Placental epithelial cell (primary cell): ENCODE data around the gene LCA5. TPM values are rescaled to one million over a fixed set of nuclear protein-coding genes. Genes with fewer than 3 reads are reported as not detected.

Experiments used
- small RNA-seq: library from RNA; depleted of rRNA; stranded (forward); fragments of <200 nt; gene quantifications from one replicate; pipeline ENCODE3, GENCODE V24; 2012
- total RNA-seq: library from RNA; depleted of rRNA; stranded (reverse); fragments of >200 nt; gene quantifications from 2 replicates; pipeline ENCODE4 v1.2.3, GENCODE V29; 2012

Gene LCA5
- 6.7 and 9.9 TPM in 2 replicates for total RNA-seq

DNA sequence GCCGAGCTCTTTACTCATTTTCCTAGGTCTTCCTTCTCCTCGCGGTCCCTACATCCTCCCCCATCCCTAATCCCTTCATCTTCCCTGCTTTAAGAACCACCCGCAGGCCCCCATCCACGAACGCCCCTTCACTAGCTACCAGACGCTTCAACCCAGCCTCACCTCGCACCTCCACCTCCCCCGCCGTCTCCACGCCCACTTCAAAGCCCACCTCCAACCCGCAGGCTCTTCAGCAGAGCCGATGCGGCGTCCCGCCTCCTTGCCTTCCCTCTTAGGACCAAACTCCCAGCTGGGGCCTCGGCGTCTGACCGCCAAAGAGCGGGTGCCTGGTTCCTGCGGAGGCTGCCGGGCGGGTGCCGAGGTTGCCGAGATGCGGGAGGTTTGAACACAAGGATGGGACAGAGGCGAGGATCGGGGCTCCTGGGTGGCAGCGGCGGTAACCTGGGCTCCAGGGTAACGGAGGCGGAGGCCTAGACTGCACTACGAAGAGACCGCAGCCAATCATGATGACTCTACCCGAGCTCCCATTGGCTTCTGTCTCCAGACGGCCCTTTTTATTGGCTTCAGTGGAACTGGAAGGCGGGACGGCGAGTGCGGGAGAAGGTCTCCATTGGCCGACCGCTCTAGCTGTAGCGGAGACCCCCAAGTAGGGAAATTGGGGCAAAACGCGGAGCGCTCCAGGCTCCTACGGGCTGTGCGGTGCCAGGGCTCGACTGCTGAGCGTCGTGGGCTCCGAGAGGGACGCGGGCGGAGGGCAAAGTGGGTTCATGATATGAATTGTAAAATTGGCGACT, at the start of gene LCA5:
LCA5 (minus strand) TSS at position 477 of the 794 bp plus-strand sequence. CDS start 18,536 bp downstream, outside the sequence.

Small RNA genes lying within 50 kb of the gene (small RNA-seq; reads per million reads assigned to genes)
- gene DBIP1, result not detected

Other genes with a start within 250 kb of the LCA5 start
- gene SH3BGRL2, start 93.9 kb upstream of the LCA5 start, total RNA-seq, result 11.4 and 22.1 TPM in 2 replicates